Ishikawa (cell line): ENCODE results near the gene DAB1.

Source experiments
- CEBPB ChIP-seq: IDR thresholded peaks from 2 replicates; pipeline ENCODE4 v1.6.1; 2012
- EP300 ChIP-seq: IDR thresholded peaks from 2 replicates; pipeline ENCODE4 v1.6.1; 2012; ENCODE audit warnings: borderline replicate concordance

DNA sequence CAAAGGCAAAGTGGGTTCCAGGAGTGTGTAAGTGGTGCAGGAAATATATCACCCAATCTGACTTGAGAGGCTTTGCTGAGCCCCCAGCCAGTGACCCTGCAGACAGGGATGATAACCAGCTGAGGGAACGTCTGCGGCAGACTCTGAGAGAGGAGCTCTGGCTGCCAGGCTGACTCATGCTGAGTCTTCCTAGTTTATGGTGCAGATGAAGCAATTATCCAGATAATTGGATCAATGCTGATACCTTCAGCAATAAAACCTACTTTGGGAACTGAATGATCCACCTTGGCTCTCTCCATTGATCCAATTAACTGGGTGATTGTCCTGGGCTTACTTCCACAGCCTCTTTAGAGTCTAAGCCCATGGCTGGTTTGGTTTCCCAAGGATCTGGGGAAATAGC lies 465.3 kb downstream of the DAB1 start:
- TF ChIP-seq CEBPB (no peak), EP300 (no peak)
